MCF 10A (cell line): ENCODE data around the gene PEBP1. TPM values are rescaled to one million over a fixed set of nuclear protein-coding genes. Genes with fewer than 3 reads are reported as not detected.

Experiments
- BruUV-seq: library from RNA; stranded (reverse); fragments of 400-500 nt; replicated peaks from 2 replicates; lab custom pipeline; 2021; lab: Mats Ljungman, UMichigan
- CTCF ChIA-PET: fragments of 300-600 bp; sonication (Branson Sonifier 250); formaldehyde crosslinking; extraction: SDS; loops from one replicate; lab custom pipeline; 2021; ENCODE audit warnings: antibody characterized with exemption, inconsistent platforms; lab: Yijun Ruan, JAX
- POLR2A ChIA-PET: fragments of 300-600, 350-650 bp; sonication (Branson Sonifier 250); formaldehyde crosslinking; extraction: SDS; loops from one replicate; lab custom pipeline; 2020; ENCODE audit warnings: antibody characterized with exemption, inconsistent platforms; lab: Yijun Ruan, JAX
- DNase-seq: peaks from one replicate; pipeline ENCODE4 v3.0.0-alpha.2; 2018; ENCODE audit not compliant: unreplicated experiment
- H3K27ac Mint-ChIP-seq: one replicate; pipeline ENCODE4 v1.8.0; 2022; ENCODE audit warnings: mild to moderate bottlenecking, low read depth, mixed read lengths; ENCODE audit not compliant: unreplicated experiment
- H3K27me3 Mint-ChIP-seq: one replicate; pipeline ENCODE4 v1.8.0; 2022; ENCODE audit warnings: mixed read lengths; ENCODE audit not compliant: insufficient read depth, unreplicated experiment
- H3K36me3 Mint-ChIP-seq: one replicate; pipeline ENCODE4 v1.8.0; 2022; ENCODE audit warnings: mild to moderate bottlenecking, moderate library complexity, mixed read lengths; ENCODE audit not compliant: insufficient read depth, unreplicated experiment
- H3K4me1 Mint-ChIP-seq: one replicate; pipeline ENCODE4 v1.8.0; 2022; ENCODE audit warnings: mixed read lengths; ENCODE audit not compliant: insufficient read depth, unreplicated experiment
- H3K4me3 Mint-ChIP-seq: one replicate; pipeline ENCODE4 v1.8.0; 2022; ENCODE audit warnings: mild to moderate bottlenecking, moderate library complexity, mixed read lengths; ENCODE audit not compliant: unreplicated experiment
- H3K9me3 Mint-ChIP-seq: one replicate; pipeline ENCODE4 v1.8.0; 2022; ENCODE audit warnings: mixed read lengths; ENCODE audit not compliant: unreplicated experiment
- intact Hi-C: fragments of 100-400 bp; cut with micrococcal nuclease; formaldehyde crosslinking; loops from 2 replicates; pipeline ENCODE4 v1.14.1; 2022
- total RNA-seq: library from RNA; stranded (reverse); gene quantifications from 2 replicates; pipeline ENCODE4 v1.2.3, GENCODE V29; 2022
- TF ChIP-seq, protein P1 (sequence below): fragments of 200-600 bp; IDR thresholded peaks from one replicate; pipeline ENCODE4 v1.8.0; 2022; ENCODE audit warnings: antibody characterized with exemption, mild to moderate bottlenecking; ENCODE audit not compliant: unreplicated experiment

Gene PEBP1
- total RNA-seq, 1 experiment from 2014 or later: 117 TPM

DNA sequence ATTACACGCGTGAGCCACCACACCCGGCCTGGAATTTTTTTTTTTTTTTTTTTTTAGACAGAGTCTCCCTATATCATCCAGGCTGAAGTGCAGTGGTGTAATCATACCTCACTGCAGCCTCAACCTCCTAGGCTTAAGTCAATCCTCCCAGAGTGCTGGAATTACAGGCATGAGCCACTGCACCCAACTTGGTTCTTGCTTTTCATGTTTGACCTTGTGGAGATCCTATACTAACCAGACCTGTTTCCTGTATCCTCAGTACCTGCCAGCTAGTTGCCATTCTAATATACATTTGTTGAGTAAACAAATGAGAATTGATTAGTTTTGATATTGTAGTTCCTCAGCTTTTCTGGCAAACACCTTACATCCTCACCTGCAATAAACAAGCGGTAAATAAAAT is 28.9 kb upstream of the PEBP1 start:
- Mint-ChIP-seq H3K4me3 (no peak overlapping the region), H3K36me3 (peaks cover 3% of the 10 kb centered on the region), H3K27ac (no peak overlapping the region), H3K27me3 (no peaks in the 10 kb centered on the region), H3K9me3 (no peaks in the 10 kb centered on the region), H3K4me1 (peaks cover 5% of the 10 kb centered on the region)
- DNase-seq: no peak
- TF ChIP-seq, protein P1, sequence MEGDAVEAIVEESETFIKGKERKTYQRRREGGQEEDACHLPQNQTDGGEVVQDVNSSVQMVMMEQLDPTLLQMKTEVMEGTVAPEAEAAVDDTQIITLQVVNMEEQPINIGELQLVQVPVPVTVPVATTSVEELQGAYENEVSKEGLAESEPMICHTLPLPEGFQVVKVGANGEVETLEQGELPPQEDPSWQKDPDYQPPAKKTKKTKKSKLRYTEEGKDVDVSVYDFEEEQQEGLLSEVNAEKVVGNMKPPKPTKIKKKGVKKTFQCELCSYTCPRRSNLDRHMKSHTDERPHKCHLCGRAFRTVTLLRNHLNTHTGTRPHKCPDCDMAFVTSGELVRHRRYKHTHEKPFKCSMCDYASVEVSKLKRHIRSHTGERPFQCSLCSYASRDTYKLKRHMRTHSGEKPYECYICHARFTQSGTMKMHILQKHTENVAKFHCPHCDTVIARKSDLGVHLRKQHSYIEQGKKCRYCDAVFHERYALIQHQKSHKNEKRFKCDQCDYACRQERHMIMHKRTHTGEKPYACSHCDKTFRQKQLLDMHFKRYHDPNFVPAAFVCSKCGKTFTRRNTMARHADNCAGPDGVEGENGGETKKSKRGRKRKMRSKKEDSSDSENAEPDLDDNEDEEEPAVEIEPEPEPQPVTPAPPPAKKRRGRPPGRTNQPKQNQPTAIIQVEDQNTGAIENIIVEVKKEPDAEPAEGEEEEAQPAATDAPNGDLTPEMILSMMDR: no peak
- CTCF ChIA-PET: interaction anchor here (1.2 kb wide), 1 partner anchor 14 kb away, joined by 6 read pairs; no protein-coding TSS in a partner anchor
- no TSS peak for BruUV-seq
- POLR2A ChIA-PET: no interaction called here
- intact Hi-C loops: loop anchor here (10.0 kb wide), 1 partner anchor 232 kb away; no protein-coding TSS in a partner anchor

DNA sequence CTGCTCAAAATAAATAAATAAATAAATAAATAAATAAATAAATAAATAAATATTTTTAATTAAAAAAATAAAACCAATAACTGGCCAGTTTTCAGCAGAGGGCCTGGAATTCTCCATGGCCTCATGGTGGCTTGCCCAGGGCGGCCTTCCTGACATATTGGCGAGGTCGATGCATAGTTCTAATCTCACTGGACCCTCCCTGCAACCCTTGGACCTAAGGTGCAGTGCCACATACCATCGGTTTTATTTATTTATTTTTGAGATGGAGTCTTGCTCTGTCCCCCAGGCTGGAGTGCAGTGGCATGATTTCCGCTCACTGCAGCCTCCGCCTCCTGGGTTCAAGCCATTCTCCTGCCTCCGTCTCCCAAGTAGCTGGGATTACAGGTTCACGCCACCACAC is 28.2 kb upstream of the PEBP1 start:
- intact Hi-C loops: loop anchor here (10.0 kb wide), 1 partner anchor 233 kb away; no protein-coding TSS in a partner anchor
- BruUV-seq: no TSS peak
- TF ChIP-seq, protein P1: no peak
- ChIA-PET POLR2A (no interaction called here), CTCF (interaction anchor here (1.2 to 1.5 kb wide), 2 partner anchors 14 to 269 kb away, joined by 6 to 10 read pairs; partner anchors contain the start of gene SUDS3)
- Mint-ChIP-seq H3K9me3 (no peaks in the 10 kb centered on the region), H3K4me1 (no peaks in the 10 kb centered on the region), H3K27me3 (no peaks in the 10 kb centered on the region), H3K27ac (no peak overlapping the region), H3K36me3 (no peaks in the 10 kb centered on the region), H3K4me3 (no peak overlapping the region)
- no peak for DNase-seq

DNA sequence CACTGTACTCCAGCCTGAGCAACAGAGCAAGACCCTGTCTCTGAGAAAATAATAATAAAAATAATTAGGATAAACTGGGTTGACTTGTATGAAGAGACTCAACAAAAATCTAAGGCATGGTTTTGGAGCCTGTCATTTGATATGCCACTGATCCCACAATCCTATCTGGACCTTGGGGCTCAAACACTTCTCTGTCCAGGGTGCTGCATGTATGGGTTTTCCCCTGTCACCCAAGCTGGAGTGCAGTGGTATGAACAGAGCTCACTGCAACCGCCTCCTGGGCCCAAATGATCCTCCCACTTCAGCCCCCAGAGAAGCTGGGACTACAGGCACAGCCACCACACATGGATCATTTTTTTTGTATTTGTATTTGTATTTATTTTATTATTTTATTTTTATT is 26.8 kb upstream of the PEBP1 start:
- TF ChIP-seq, protein P1: no peak
- no peaks in the 10 kb centered on the region for H3K4me1 Mint-ChIP-seq
- no peaks in the 10 kb centered on the region for H3K27me3 Mint-ChIP-seq
- H3K27ac Mint-ChIP-seq: no peak overlapping the region
- H3K9me3 Mint-ChIP-seq: no peaks in the 10 kb centered on the region
- CTCF ChIA-PET: interaction anchor here (0.6 to 1.5 kb wide), 7 partner anchors 10 to 268 kb away, joined by 3 to 10 read pairs (median 4); partner anchors contain the start of genes RFC5 and SUDS3
- intact Hi-C loops: loop anchor here (10.0 kb wide), 1 partner anchor 234 kb away; no protein-coding TSS in a partner anchor
- H3K36me3 Mint-ChIP-seq: no peaks in the 10 kb centered on the region
- no peak overlapping the region for H3K4me3 Mint-ChIP-seq
- DNase-seq: no peak
- POLR2A ChIA-PET: interaction anchor here (0.7 kb wide), 1 partner anchor 62 kb away, joined by 3 read pairs; no protein-coding TSS in a partner anchor
- no TSS peak for BruUV-seq

DNA sequence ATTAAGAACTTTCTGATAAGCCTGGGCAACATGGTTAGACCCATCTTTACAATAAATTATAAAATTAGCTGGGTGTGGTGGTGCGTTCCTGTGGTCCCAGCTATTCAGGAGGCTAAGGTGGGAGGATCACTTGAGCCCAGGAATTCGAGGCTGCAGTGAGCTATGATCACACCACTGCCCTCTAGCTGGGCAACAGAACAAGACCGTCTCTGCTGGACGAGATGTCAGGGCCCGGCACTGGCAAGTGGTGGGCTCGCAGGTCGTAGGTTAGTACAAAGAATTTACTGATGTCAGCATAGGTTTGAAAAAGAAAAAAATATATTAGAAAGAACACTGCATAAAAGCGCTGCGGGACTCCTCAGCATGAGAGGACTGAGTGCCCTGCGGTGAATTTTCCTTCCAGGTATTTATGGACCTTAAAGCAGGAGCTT is 16.5 kb upstream of the PEBP1 start:
- no peak for DNase-seq
- H3K27me3 Mint-ChIP-seq: no peaks in the 10 kb centered on the region
- H3K27ac Mint-ChIP-seq: no peak overlapping the region
- no peak overlapping the region for H3K4me3 Mint-ChIP-seq
- peaks cover 12% of the 10 kb centered on the region for H3K36me3 Mint-ChIP-seq
- ChIA-PET POLR2A (interaction anchor here (1.2 kb wide), 1 partner anchor 9 kb away, joined by 3 read pairs; no protein-coding TSS in a partner anchor), CTCF (interaction anchor here (0.6 to 6.0 kb wide), 11 partner anchors 10 to 257 kb away, joined by 3 to 53 read pairs (median 5); partner anchors contain the start of genes PEBP1 and SUDS3)
- no TSS peak for BruUV-seq
- H3K4me1 Mint-ChIP-seq: peaks cover 8% of the 10 kb centered on the region
- H3K9me3 Mint-ChIP-seq: no peaks in the 10 kb centered on the region
- TF ChIP-seq, protein P1: no peak
- intact Hi-C loops: no loop called here
